GM18909 (cell line): ENCODE measurements around the gene LAMA1.

ENCODE experiments used
- ATAC-seq: cut with Tn5 transposase; IDR thresholded peaks from one replicate; pipeline ENCODE4 v1.9.1; 2021; ENCODE audit warnings: mild to moderate bottlenecking; ENCODE audit not compliant: unreplicated experiment, poor library complexity

The LAMA1 gene

DNA sequence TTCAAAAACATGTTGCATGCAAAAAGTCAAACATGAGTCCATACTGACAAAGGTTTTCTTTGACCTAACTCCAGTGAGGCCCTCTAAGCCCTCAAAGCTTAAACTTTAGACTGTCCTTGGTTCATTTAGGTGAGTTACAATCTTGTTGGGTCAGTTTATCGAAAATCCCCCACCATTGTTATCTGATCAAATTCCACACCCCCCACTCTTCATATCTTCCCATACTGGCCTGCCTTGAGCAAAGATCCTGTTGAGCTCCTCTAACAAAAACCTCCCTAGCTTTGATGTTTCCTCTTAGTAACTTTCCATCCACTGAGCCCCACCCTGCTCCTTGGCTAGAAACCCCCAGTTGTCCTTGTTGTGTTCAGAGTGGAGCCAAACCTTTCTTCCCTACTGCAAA is 194.4 kb downstream of the LAMA1 start:
- no peak for ATAC-seq

DNA sequence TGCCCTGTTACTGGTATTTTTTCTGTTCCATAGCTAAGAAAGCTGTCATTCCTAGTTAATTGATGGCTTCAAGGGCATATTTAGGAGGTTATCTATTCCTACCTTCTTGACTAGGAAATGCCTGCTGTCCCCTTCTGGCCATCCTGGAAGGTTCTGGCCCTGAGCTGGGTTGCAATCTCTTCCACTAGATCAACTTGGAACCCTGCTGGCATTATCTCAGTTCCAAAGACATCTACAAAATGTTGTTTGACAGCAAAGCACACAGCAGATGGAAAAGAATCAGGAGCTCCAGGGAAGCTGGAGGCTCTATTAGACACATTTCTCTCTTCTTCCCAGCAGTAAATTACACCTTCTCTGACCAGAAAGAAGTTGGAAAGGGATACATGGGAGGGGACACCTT is 196.0 kb downstream of the LAMA1 start:
- no peak for ATAC-seq

DNA sequence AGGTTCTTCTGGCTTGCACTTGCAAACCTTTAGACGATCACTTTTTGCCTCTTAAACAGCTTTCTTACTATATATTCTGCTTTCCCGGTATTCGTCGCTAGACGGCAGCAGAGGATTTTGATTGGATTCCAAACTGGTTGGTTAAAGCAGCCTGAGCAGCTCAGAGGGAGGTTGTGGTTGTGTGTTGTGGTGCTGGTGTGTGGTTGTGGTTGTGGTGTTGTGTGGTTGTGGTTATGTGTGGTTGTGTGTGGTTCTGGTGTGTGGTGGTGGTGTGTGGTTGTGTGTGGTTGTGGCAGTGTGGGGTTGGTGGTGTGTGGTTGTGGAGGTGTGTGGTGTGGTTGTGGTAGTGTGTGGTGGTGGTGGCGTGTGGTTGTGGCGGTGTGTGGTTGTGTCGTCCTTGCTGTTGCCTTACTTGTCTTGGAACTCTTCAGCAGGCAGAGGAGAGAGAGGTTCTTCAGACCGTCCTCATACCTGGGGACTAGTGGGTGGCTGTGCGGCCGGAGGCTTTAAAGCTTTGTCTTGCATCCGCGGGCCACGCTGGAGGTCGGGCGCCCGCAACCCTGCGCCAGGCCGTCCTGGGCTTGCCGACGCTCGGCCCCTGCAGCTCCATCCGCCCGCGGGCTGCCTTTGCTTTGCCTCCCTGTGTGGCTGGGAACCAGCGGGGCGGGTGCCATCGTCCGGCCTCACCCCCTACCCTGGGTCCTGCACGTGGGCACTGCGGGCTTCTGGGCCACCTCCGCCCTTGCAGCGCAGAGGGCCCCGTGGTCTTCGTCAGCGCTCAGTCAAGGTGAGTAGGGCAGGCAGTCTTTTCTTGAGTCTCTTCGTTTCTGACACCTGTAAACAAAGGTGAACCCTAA is 197.3 kb downstream of the LAMA1 start:
- no peak for ATAC-seq

DNA sequence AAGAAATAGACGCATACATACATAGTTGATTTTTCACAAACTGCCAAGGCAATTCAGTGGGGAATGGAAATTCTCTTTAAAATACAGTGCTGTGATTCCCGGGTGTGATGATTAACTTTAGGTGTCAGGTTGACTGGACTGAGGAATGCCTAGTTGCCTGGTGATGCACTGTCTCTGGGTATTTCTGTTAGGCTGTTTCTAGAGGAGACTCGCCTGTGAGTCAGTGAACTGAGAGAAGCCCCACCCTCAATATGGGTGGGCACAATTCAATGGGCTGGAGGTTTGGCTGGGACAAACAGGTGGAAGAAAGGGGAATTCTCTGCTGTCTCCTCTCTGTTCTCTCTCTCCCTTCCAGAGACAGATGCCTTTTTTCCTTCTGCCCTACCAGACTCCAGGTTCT is 200.5 kb downstream of the LAMA1 start:
- ATAC-seq: no peak

DNA sequence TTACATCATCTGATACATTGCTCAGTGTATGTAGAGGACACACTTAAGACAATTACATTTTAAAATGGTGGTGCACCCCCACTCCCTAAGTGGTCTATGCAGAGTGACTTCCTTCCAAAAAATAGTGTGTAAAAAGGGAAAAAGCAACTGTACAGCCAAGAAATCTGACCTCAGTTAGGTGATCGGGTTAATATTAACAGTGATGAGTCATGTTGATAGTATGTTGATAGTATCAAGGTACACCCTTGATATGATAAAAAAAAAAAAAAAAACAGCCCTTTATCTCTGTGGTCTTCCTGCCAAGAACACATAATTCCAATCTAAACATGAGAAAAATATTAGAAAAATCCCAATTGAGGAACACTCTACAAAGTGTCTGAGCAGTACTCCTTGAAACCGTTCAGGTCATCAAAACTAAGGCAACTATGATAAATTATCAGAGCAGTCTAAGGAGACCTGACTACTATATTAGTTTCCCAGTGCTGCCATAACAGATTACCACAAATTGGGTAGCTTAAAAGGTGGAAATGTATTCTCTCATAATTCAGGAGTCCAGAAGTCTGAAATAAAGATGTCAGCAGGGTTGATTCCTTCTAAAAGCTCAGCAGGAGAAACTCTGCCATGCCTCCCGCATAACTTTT is 216.2 kb downstream of the LAMA1 start:
- no peak for ATAC-seq

DNA sequence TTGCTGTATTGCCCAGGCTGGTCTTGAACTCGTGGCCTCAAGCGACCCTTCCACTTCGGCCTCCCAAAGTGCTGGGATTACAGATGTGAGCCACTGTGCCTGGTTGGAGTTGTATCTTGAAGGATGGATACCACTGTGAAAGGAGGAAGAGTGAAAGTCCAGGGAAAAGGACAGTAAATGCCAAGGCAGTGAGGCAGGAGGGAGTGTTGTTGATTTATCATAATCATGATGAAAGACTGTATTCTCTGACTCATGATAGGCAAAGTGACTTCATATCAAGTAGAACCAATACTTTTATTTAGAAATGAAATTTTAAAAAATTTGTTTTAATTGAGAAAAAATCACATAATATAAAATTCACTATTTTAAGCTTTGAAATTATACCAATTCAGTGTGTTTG is 225.8 kb downstream of the LAMA1 start:
- ATAC-seq: no peak
